SK-N-SH (cell line): ENCODE results near the gene PAEP. TPM values are rescaled to one million over a fixed set of nuclear protein-coding genes. Genes with fewer than 3 reads are reported as not detected.

Experiments used
- CTCF ChIA-PET: fragments of 300-600, 350-600 bp; formaldehyde crosslinking; extraction: SDS; loops from one replicate; lab custom pipeline; 2021; lab: Yijun Ruan, JAX
- POLR2A ChIA-PET: fragments of 350-600 bp; sonication (Branson Sonifier 250); formaldehyde crosslinking; extraction: SDS; loops from one replicate; lab custom pipeline; 2020; ENCODE audit warnings: antibody characterized with exemption, inconsistent platforms; lab: Yijun Ruan, JAX
- DNase-seq: peaks from one replicate; pipeline ENCODE4 v3.0.0; 2012
- H2AFZ ChIP-seq: fragments of 200-600 bp; sonication (generic); 2 replicates; pipeline ENCODE4 v1.8.1; 2016; ENCODE audit warnings: antibody characterized with exemption, mild to moderate bottlenecking, low read depth
- H3F3A ChIP-seq: fragments of 200-600 bp; sonication (generic); replicated peaks from 2 replicates; pipeline ENCODE3; 2016; ENCODE audit warnings: antibody characterized with exemption, mild to moderate bottlenecking; ENCODE audit not compliant: insufficient read depth
- H3K27ac ChIP-seq, 2 experiments: fragments of 200-500 bp in 1 of 2; fragments of 200-600 bp in 1 of 2; sonication (Bioruptor generic) in 1 of 2; sonication (generic), shearing (Covaris generic) in 1 of 2; 2 replicates each; pipeline versions ENCODE4 v1.5.1 to v1.6.1; 2014 to 2016; ENCODE audit warnings: low read depth in 2 of 2, inconsistent platforms in 1 of 2, low read length in 1 of 2, mild to moderate bottlenecking in 1 of 2, mixed read lengths in 1 of 2
- H3K27me3 ChIP-seq: fragments of 200-600 bp; sonication (generic), shearing (Covaris generic); 2 replicates; pipeline ENCODE4 v1.6.1; 2016; ENCODE audit warnings: mixed run types; ENCODE audit not compliant: insufficient read depth
- H3K36me3 ChIP-seq, 2 experiments: fragments of 200-500 bp in 1 of 2; fragments of 200-600 bp in 1 of 2; sonication (Bioruptor generic) in 1 of 2; sonication (generic) in 1 of 2; replicated peaks in 1 of 2; 2 replicates each; pipeline versions ENCODE3 to v1.5.1; 2014 to 2016; ENCODE audit warnings: low read length in 1 of 2, mild to moderate bottlenecking in 1 of 2; ENCODE audit not compliant: insufficient read depth in 2 of 2, control insufficient read depth in 1 of 2
- H3K4me1 ChIP-seq, 2 experiments: fragments of 200-500 bp in 1 of 2; fragments of 200-600 bp in 1 of 2; sonication (Bioruptor generic) in 1 of 2; sonication (generic), shearing (Covaris generic) in 1 of 2; 2 replicates each; pipeline versions ENCODE4 v1.5.1 to v1.6.1; 2014 to 2016; ENCODE audit warnings: low read depth in 1 of 2, low read length in 1 of 2, mixed run types in 1 of 2; ENCODE audit not compliant: insufficient read depth in 2 of 2, control insufficient read depth in 1 of 2
- H3K4me2 ChIP-seq: fragments of 200-600 bp; sonication (generic), shearing (Covaris generic); 2 replicates; pipeline ENCODE4 v1.6.1; 2017; ENCODE audit warnings: mixed run types
- H3K4me3 ChIP-seq, 2 experiments: fragments of 200-500 bp in 1 of 2; fragments of 200-600 bp in 1 of 2; sonication (Bioruptor generic) in 1 of 2; sonication (generic), shearing (Covaris generic) in 1 of 2; 2 replicates each; pipeline versions ENCODE4 v1.5.1 to v1.8.1; 2014 to 2016; ENCODE audit warnings: low read depth in 2 of 2, inconsistent platforms in 1 of 2, low read length in 1 of 2, mild to moderate bottlenecking in 1 of 2, mixed read lengths in 1 of 2, moderate library complexity in 1 of 2
- H3K79me2 ChIP-seq: fragments of 200-600 bp; sonication (generic); 2 replicates; pipeline ENCODE4 v1.8.1; 2017; ENCODE audit warnings: mild to moderate bottlenecking; ENCODE audit not compliant: insufficient read depth
- H3K9ac ChIP-seq: fragments of 200-600 bp; sonication (generic); 2 replicates; pipeline ENCODE4 v1.6.1; 2017; ENCODE audit warnings: mixed run types
- H3K9me2 ChIP-seq: fragments of 200-600 bp; sonication (generic); 2 replicates; pipeline ENCODE4 v1.6.1; 2017; ENCODE audit warnings: mixed run types
- H3K9me3 ChIP-seq: fragments of 200-600 bp; sonication (generic); 2 replicates; pipeline ENCODE4 v1.6.1; 2017; ENCODE audit warnings: mixed run types, mild to moderate bottlenecking, moderate library complexity
- H4K20me1 ChIP-seq: fragments of 200-600 bp; sonication (generic); 2 replicates; pipeline ENCODE4 v1.6.1; 2017; ENCODE audit warnings: mild to moderate bottlenecking, mixed run types; ENCODE audit not compliant: insufficient read depth
- CHD2 ChIP-seq: fragments of 150-350 bp; IDR thresholded peaks from 2 replicates; pipeline ENCODE4 v1.6.1; 2018; ENCODE audit warnings: low read length; ENCODE audit not compliant: partially characterized antibody
- EP300 ChIP-seq, 2 experiments: IDR thresholded peaks; 2 replicates each; pipeline versions ENCODE4 v1.4.0 to v1.6.1; 2012; ENCODE audit warnings: borderline replicate concordance in 1 of 2, low read depth in 1 of 2, low read length in 1 of 2
- EZH2phosphoT487 ChIP-seq: fragments of 200-600 bp; sonication (generic); IDR thresholded peaks from 2 replicates; pipeline ENCODE4 v1.6.1; 2017; ENCODE audit warnings: low read depth, mixed run types, mild to moderate bottlenecking, antibody characterized with exemption, moderate library complexity, borderline replicate concordance
- GABPA ChIP-seq: IDR thresholded peaks from 2 replicates; pipeline ENCODE4 v1.4.0; 2012; ENCODE audit warnings: low read depth, mild to moderate bottlenecking
- GATA2 ChIP-seq: sonication (generic); formaldehyde crosslinking; IDR thresholded peaks from 2 replicates; pipeline ENCODE4 v1.5.0; 2020; ENCODE audit warnings: mild to moderate bottlenecking, missing genetic modification reagents
- IRF3 ChIP-seq: fragments of 150-350 bp; IDR thresholded peaks from 2 replicates; pipeline ENCODE4 v1.6.1; 2016; ENCODE audit warnings: mild to moderate bottlenecking, low read depth, low read length
- JUND ChIP-seq: IDR thresholded peaks from 2 replicates; pipeline ENCODE4 v1.4.0; 2012
- MEF2A ChIP-seq: IDR thresholded peaks from 2 replicates; pipeline ENCODE4 v1.4.0; 2012; ENCODE audit warnings: low read depth, borderline replicate concordance
- NRF1 ChIP-seq: IDR thresholded peaks from 2 replicates; pipeline ENCODE4 v1.6.1; 2012; ENCODE audit warnings: low read depth, mild to moderate bottlenecking, low read length
- PBX3 ChIP-seq: IDR thresholded peaks from 2 replicates; pipeline ENCODE4; 2012
- POLR2AphosphoS5 ChIP-seq: IDR thresholded peaks from 2 replicates; pipeline ENCODE4 v1.6.1; 2012; ENCODE audit warnings: low read depth, low read length
- RAD21 ChIP-seq: IDR thresholded peaks from 2 replicates; pipeline ENCODE4 v1.6.1; 2012; ENCODE audit warnings: mild to moderate bottlenecking, low read length
- RCOR1 ChIP-seq: fragments of 150-350 bp; IDR thresholded peaks from 2 replicates; pipeline ENCODE4 v1.6.1; 2017; ENCODE audit warnings: antibody characterized with exemption, low read length
- RFX5 ChIP-seq: IDR thresholded peaks from 2 replicates; pipeline ENCODE4 v1.6.1; 2012; ENCODE audit warnings: mild to moderate bottlenecking, improper control_type of control experiment, low read length
- SMC3 ChIP-seq: IDR thresholded peaks from 2 replicates; pipeline ENCODE4 v1.6.1; 2012; ENCODE audit warnings: low read depth, low read length, improper control_type of control experiment
- TAF1 ChIP-seq: IDR thresholded peaks from 2 replicates; pipeline ENCODE4 v1.6.1; 2012; ENCODE audit warnings: low read depth, mild to moderate bottlenecking, low read length, moderate library complexity, borderline replicate concordance
- TCF12 ChIP-seq: IDR thresholded peaks from 2 replicates; pipeline ENCODE4 v1.4.0; 2012
- TEAD4 ChIP-seq: IDR thresholded peaks from 2 replicates; pipeline ENCODE4 v1.4.0; 2012; ENCODE audit warnings: mild to moderate bottlenecking, borderline replicate concordance; ENCODE audit not compliant: insufficient read depth
- ZBTB33 ChIP-seq: IDR thresholded peaks from 2 replicates; pipeline ENCODE4 v1.4.0; 2012; ENCODE audit warnings: low read depth, borderline replicate concordance
- whole genome bisulfite sequencing: methylation state at CpG from one replicate; pipeline ENCODE4 v1.1.6; 2017; ENCODE audit warnings: low lambda C conversion rate; 5-methylcytosine and 5-hydroxymethylcytosine counted together
- polyA plus RNA-seq, 3 experiments: library from polyadenylated mRNA; depleted of rRNA; stranded (reverse); fragments of >200 nt; gene quantifications; 2 replicates each; pipeline ENCODE4 v1.2.3, GENCODE V29; 2012
- TF ChIP-seq, protein P1 (sequence below): fragments of 200-600 bp; sonication (generic); IDR thresholded peaks from 2 replicates; pipeline ENCODE4 v1.6.1; 2017; ENCODE audit warnings: antibody characterized with exemption, mild to moderate bottlenecking, moderate library complexity

PAEP gene
- polyA plus RNA-seq, 1 of the 3 experiments (the other 2 are of a cell fraction): 0.08 TPM

- TF ChIP-seq PBX3: no peak
- no peak for TF ChIP-seq EZH2phosphoT487
- no peak for TF ChIP-seq EP300 (IDR thresholded peaks at IDR 0.05; ENCODE audit: borderline replicate concordance in 1 of 2, low read depth in 1 of 2, low read length in 1 of 2)
- TF ChIP-seq GATA2 (CRISPR knock-in tag): no peak
Measured at GRCh38 chr9:135563858-135564257, 2.3 kb downstream of the PAEP start (continued).

DNA sequence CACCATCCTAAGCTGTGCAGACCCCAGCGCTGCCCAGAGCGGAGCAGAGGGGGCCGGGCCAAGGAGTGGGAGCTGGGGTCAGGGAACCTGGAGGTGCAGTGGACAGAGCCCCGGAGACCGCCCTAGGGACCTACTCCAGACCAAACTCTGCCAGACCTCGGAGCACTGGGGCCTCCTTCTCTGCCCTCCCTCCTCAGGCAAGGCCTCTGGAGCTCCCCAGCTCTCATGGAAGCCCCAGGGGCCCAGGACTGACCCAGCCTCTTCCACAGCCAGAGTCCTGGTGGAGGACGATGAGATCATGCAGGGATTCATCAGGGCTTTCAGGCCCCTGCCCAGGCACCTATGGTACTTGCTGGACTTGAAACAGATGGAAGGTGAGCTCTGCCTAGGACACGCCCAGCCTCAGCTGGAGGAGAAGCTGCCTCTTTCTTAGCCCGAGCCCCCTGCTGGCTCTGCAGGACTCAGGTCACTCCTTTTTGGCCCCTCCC, 3.6 kb downstream of the PAEP start:
- WGBS: 42% methylated on average over 2 of the region's 9 CpGs
- Histone ChIP-seq H3K4me1 (no peaks in the 10 kb centered on the region), H3F3A (no peaks in the 10 kb centered on the region), H3K9ac (no peak overlapping the region), H3K9me3 (no peaks in the 10 kb centered on the region), H3K79me2 (no peaks in the 10 kb centered on the region), H4K20me1 (no peaks in the 10 kb centered on the region), H3K27ac (no peak overlapping the region), H3K4me3 (no peak overlapping the region), H2AFZ (no peak overlapping the region), H3K36me3 (no peaks in the 10 kb centered on the region), H3K27me3 (no peaks in the 10 kb centered on the region), H3K9me2 (no peaks in the 10 kb centered on the region), H3K4me2 (no peak overlapping the region)
- TF ChIP-seq, protein P1, sequence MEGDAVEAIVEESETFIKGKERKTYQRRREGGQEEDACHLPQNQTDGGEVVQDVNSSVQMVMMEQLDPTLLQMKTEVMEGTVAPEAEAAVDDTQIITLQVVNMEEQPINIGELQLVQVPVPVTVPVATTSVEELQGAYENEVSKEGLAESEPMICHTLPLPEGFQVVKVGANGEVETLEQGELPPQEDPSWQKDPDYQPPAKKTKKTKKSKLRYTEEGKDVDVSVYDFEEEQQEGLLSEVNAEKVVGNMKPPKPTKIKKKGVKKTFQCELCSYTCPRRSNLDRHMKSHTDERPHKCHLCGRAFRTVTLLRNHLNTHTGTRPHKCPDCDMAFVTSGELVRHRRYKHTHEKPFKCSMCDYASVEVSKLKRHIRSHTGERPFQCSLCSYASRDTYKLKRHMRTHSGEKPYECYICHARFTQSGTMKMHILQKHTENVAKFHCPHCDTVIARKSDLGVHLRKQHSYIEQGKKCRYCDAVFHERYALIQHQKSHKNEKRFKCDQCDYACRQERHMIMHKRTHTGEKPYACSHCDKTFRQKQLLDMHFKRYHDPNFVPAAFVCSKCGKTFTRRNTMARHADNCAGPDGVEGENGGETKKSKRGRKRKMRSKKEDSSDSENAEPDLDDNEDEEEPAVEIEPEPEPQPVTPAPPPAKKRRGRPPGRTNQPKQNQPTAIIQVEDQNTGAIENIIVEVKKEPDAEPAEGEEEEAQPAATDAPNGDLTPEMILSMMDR: no peak
- TF ChIP-seq TAF1 (no peak), POLR2AphosphoS5 (no peak), CHD2 (no peak), IRF3 (no peak), NRF1 (no peak), RCOR1 (no peak)
- ChIA-PET CTCF (no interaction called here), POLR2A (no interaction called here)
- no peak for DNase-seq

- no peaks in the 10 kb centered on the region for H4K20me1 ChIP-seq
- H2AFZ ChIP-seq: no peak overlapping the region
- no peaks in the 10 kb centered on the region for H3K36me3 ChIP-seq
- H3K27ac ChIP-seq: no peak overlapping the region
- no peak overlapping the region for H3K4me2 ChIP-seq
- DNase-seq: no peak
- no peaks in the 10 kb centered on the region for H3K27me3 ChIP-seq
- H3K79me2 ChIP-seq: no peaks in the 10 kb centered on the region
- no peaks in the 10 kb centered on the region for H3K9me2 ChIP-seq
- CTCF ChIA-PET: interaction anchor here (1.4 kb wide), 1 partner anchor 9 kb away, joined by 3 read pairs; no protein-coding TSS in a partner anchor
- H3K4me1 ChIP-seq: no peaks in the 10 kb centered on the region
- H3K4me3 ChIP-seq: no peak overlapping the region
- WGBS: 60% methylated on average over 8 of the region's 8 CpGs
- POLR2A ChIA-PET: no interaction called here
- no peaks in the 10 kb centered on the region for H3K9me3 ChIP-seq
- H3F3A ChIP-seq: no peaks in the 10 kb centered on the region
- no peak overlapping the region for H3K9ac ChIP-seq
- TF ChIP-seq SMC3 (no peak), RAD21 (no peak), ZBTB33 (no peak), TCF12 (no peak), MEF2A (no peak), TEAD4 (no peak), CHD2 (no peak), PBX3 (no peak), GABPA (no peak), RFX5 (no peak), JUND (no peak)
Measured at GRCh38 chr9:135565636-135566035, 4.1 kb downstream of the PAEP start.
